Activated CD4-positive, alpha-beta T cell treated with anti-CD3 and anti-CD28 coated beads, Interleukin-2, amount 50 U/mL, for 1 hour (primary cell): ENCODE measurements around the gene TMEM203.
A peak's percentile ranks its signal among the peaks of the same experiment; 100 is the strongest.
"Not testable (repeated sequence)": the region's sequence is repeated elsewhere in the genome, so short reads cannot be mapped to it uniquely, and the experiment has no call there.

Experiments
- DNase-seq: peaks from one replicate; pipeline ENCODE4 v3.0.0-alpha.2; 2020

Gene TMEM203

DNA sequence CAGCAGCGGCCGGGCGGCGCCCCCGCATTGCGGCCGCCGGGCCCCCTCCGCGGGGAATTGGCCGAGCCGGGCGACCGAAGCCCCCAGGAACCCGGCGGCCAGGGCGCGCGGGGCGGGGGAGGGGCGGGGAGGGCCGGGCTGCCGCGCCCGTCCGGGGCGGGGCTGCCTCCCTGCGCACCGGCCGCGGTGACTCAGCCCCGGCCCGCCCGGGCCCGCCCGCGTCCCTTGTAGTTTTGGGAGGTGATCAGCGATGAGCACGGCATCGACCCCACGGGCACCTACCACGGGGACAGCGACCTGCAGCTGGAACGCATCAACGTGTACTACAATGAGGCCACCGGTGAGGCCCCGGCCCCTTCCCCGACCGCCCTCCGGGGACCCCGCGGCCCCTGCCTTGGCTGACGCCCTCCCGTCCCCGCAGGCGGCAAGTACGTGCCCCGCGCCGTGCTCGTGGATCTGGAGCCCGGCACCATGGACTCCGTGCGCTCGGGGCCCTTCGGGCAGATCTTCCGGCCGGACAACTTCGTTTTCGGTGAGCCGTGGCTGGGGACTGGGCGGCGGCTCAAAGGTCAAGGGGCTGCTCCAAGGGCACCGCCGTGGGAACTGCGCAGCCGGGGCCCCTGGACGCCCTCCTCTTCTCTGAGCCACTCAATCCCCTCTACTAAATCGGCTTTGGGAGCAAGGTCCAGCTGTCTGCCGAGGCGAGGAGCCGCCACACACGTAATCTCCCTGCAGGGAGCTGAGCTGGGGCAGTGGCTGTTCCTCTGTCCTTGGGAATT is 36.2 kb upstream of the TMEM203 start:
- peak; percentile 70 for DNase-seq

GRCh38 chr9:137240841-137241489 is 35.5 kb upstream of the TMEM203 start, which contains the start of gene TUBB4B:
TUBB4B (plus strand) TSS chr9:137241287; CDS start chr9:137241361, 74 bp downstream.
- peak; percentile 96 for DNase-seq

DNA sequence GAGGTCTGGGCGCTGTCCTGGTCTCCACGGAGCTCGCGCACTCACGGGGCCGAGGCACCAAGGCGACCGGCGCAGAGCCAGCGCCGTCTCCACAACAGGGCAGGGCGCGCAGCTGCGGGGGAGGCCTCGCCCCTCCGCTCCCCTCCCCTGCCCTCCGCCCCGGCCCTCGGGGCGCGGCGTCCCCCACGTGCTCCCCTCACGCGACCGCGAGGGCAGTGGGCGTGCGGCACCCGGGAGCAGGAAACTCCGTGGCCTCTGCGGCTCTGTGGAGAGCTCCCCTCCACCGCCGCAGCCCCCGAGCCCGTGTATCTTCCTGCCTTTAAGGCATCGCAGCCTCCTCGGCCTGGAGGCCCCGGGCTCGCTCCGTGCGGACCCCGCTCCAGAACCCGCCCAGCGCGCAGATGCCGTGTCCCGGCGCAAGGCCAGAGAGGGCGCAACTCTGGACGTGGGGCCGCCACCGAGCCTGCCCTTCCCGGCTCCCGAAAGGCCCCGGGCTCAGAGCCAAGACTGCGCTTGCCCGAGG is 34.9 kb upstream of the TMEM203 start:
- peak; percentile 54 for DNase-seq

- not testable (repeated sequence) for DNase-seq
These were observed 34.2 kb upstream of the TMEM203 start for GRCh38 chr9:137239541-137240200.

- DNase-seq, result no peak
These were observed 32.6 kb upstream of the TMEM203 start for GRCh38 chr9:137237759-137238726.

GRCh38 chr9:137236936-137237421 is 31.5 kb upstream of the TMEM203 start:
- no peak for DNase-seq

- peak; percentile 92 for DNase-seq
These were observed 30.9 kb upstream of the TMEM203 start for GRCh38 chr9:137236238-137236935.

- no peak for DNase-seq
These were observed 30.2 kb upstream of the TMEM203 start for GRCh38 chr9:137235424-137236237.

GRCh38 chr9:137234758-137235423 is 29.4 kb upstream of the TMEM203 start:
- DNase-seq, result no peak

DNA sequence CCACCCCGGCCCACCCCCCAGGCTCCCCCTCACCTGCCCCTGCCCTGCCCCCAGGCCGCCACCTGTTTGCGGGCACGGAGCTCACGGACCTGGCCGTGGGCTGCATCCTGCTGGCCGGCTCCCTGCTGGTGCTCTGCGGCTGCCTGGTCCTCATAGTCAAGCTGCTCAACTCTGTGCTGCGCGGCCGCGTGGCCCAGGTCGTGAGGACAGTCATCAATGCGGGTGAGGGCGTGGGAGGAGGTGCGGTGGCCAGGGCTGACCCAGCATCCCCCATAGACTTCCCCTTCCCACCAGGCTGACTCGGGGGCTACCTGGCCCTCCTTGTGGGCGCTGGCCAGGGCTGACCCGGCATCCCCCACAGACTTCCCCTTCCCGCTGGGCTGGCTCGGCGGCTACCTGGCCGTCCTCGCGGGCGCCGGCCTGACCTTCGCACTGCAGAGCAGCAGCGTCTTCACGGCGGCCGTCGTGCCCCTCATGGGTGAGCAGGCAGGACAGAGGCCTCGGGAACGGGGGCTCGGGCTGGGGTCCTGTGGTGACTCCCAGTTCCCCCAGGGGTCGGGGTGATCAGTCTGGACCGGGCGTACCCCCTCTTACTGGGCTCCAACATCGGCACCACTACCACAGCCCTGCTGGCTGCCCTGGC is 28.7 kb upstream of the TMEM203 start:
- no peak for DNase-seq

- DNase-seq, result no peak
These were observed 27.9 kb upstream of the TMEM203 start for GRCh38 chr9:137233143-137233980.

DNA sequence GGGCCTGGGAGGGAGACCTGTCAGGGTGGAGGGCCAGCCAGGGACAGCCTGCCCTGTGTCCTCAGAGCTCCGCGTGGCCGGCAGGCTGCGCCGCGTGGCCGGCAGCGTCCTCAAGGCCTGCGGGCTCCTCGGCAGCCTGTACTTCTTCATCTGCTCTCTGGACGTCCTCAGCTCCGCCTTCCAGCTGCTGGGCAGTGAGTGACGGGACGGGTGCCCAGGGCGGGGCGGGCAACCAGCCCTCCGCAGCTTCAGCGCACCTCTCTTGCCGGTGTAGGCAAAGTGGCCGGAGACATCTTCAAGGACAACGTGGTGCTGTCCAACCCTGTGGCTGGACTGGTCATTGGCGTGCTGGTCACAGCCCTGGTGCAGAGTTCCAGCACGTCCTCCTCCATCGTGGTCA is 27.1 kb upstream of the TMEM203 start:
- no peak for DNase-seq

- no peak for DNase-seq
These were observed 26.7 kb upstream of the TMEM203 start for GRCh38 chr9:137232101-137232500.

GRCh38 chr9:137231372-137232039 is 26.1 kb upstream of the TMEM203 start:
- no peak for DNase-seq

- no peak for DNase-seq
These were observed 25.4 kb upstream of the TMEM203 start, which contains the start of gene SLC34A3 for GRCh38 chr9:137230705-137231371. SLC34A3 (plus strand) TSS chr9:137230901; CDS start chr9:137231703, 802 bp downstream.

GRCh38 chr9:137229903-137230704 is 24.7 kb upstream of the TMEM203 start:
- no peak for DNase-seq
